Uterus (tissue), 2 donors: ENCODE results near the gene PIP5K1C.

Source experiments
- POLR2A ChIP-seq, 2 donors: fragments of 450-650 bp; IDR thresholded peaks; one replicate each; pipeline ENCODE4 v1.6.1; 2016; ENCODE audit warnings: antibody characterized with exemption in 2 of 2, mild to moderate bottlenecking in 1 of 2, moderate library complexity in 1 of 2
- TF ChIP-seq, protein P1 (sequence below), 4 experiments: fragments of 200-600 bp in 2 of 4; fragments of 450-650 bp in 2 of 4; sonication (generic) in 2 of 4; IDR thresholded peaks; one replicate each; pipeline ENCODE4 v1.5.1; 2016 to 2019; ENCODE audit warnings: antibody characterized with exemption in 4 of 4, mild to moderate bottlenecking in 2 of 4, moderate library complexity in 1 of 4

DNA sequence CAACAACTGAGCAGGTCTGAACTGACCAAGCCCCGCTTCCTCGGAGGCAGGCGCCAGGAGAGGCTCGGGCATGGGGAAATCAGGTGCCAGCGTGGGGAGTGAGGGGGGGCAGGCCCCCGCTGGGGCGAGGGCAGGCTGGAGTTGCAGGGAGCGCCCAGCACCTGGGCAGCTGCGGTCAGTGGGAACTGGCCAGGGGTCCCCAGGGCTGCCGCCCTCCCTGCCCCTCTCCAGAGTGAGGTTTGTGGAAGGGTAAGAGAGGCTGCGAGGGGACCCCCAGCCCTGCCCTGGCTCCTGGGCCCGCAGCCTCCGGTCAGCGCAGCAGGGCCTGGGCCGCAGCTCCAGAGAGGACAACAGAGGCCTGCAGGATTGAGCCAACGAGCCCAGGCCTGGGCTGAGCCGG is 32.5 kb downstream of the PIP5K1C start:
- TF ChIP-seq, protein P1, sequence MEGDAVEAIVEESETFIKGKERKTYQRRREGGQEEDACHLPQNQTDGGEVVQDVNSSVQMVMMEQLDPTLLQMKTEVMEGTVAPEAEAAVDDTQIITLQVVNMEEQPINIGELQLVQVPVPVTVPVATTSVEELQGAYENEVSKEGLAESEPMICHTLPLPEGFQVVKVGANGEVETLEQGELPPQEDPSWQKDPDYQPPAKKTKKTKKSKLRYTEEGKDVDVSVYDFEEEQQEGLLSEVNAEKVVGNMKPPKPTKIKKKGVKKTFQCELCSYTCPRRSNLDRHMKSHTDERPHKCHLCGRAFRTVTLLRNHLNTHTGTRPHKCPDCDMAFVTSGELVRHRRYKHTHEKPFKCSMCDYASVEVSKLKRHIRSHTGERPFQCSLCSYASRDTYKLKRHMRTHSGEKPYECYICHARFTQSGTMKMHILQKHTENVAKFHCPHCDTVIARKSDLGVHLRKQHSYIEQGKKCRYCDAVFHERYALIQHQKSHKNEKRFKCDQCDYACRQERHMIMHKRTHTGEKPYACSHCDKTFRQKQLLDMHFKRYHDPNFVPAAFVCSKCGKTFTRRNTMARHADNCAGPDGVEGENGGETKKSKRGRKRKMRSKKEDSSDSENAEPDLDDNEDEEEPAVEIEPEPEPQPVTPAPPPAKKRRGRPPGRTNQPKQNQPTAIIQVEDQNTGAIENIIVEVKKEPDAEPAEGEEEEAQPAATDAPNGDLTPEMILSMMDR (IDR thresholded peaks at IDR 0.05) = no peak
- no peak for TF ChIP-seq POLR2A (IDR thresholded peaks at IDR 0.05)
